K562 (cell line): Measurements from ENCODE around the gene BATF. TPM values are rescaled to one million over a fixed set of nuclear protein-coding genes. Genes with fewer than 3 reads are reported as not detected.

Experiments used
- ATAC-seq: fragments of 200-7000 bp; cut with Tn5 transposase; 3 replicates; pipeline ENCODE4 v1.9.1; 2020; ENCODE audit warnings: moderate library complexity
- BruUV-seq: library from RNA; stranded (reverse); fragments of 400-500 nt; replicated peaks from 2 replicates; lab custom pipeline; 2021; lab: Mats Ljungman, UMichigan
- CTCF ChIA-PET: fragments of 300-600 bp; formaldehyde crosslinking; extraction: SDS; loops from one replicate; lab custom pipeline; 2021; ENCODE audit warnings: low intra/inter-chr PET ratio; lab: Yijun Ruan, JAX
- POLR2A ChIA-PET: fragments of 300-600, 350-650 bp; sonication (Branson Sonifier 250); formaldehyde crosslinking; extraction: SDS; loops from one replicate; lab custom pipeline; 2021; ENCODE audit warnings: antibody characterized with exemption, inconsistent platforms; lab: Yijun Ruan, JAX
- DNase-seq, 4 experiments: peaks; one replicate each; pipeline versions ENCODE4 v3.0.0 to v3.0.0-alpha.2; 2011 to 2018; ENCODE audit warnings: low spot score in 3 of 4, mixed read lengths in 3 of 4; ENCODE audit errors: extremely low read depth in 1 of 4
- FAIRE-seq: peaks from 2 replicates; lab custom pipeline; 2011; peaks lifted over from hg19 to GRCh38; lab: Jason Lieb, UNC
- H2AFZ ChIP-seq: 2 replicates; pipeline ENCODE4 v1.6.0; 2011; ENCODE audit warnings: low read depth, low read length, control low read depth, inconsistent platforms
- H3K27ac ChIP-seq: fragments of 200-600 bp; 3 replicates; pipeline ENCODE4 v1.8.0; 2011; ENCODE audit warnings: low read depth, mild to moderate bottlenecking, control low read depth, inconsistent platforms, low read length, moderate library complexity, mixed read lengths; ENCODE audit errors: extremely low read depth
- H3K27me3 ChIP-seq, 2 experiments: fragments of 300-600 bp in 1 of 2; 2 replicates in 1 of 2; 3 replicates in 1 of 2; pipeline versions ENCODE4 v1.6.0 to v1.8.0; 2011; ENCODE audit warnings: inconsistent platforms in 2 of 2, low read length in 2 of 2, mild to moderate bottlenecking in 1 of 2, mixed read lengths in 1 of 2, moderate library complexity in 1 of 2; ENCODE audit not compliant: control insufficient read depth in 2 of 2, insufficient read depth in 2 of 2
- H3K36me3 ChIP-seq: fragments of 300-600 bp; 3 replicates; pipeline ENCODE4 v1.8.0; 2011; ENCODE audit warnings: mild to moderate bottlenecking, low read length, inconsistent platforms; ENCODE audit not compliant: control insufficient read depth, insufficient read depth
- H3K4me1 ChIP-seq, 2 experiments: fragments of 200-600 bp in 1 of 2; replicated peaks in 1 of 2; 2 replicates in 1 of 2; 3 replicates in 1 of 2; pipeline versions ENCODE4 v1.5.1 to v1.8.0; 2011; ENCODE audit warnings: inconsistent platforms in 2 of 2, low read length in 2 of 2, mild to moderate bottlenecking in 1 of 2, mixed read lengths in 1 of 2, moderate library complexity in 1 of 2; ENCODE audit not compliant: control insufficient read depth in 2 of 2, insufficient read depth in 2 of 2
- H3K4me2 ChIP-seq: 2 replicates; pipeline ENCODE4 v1.6.1; 2011; ENCODE audit warnings: low read length, control low read depth, inconsistent platforms, mixed read lengths; ENCODE audit not compliant: insufficient read depth
- H3K4me3 ChIP-seq: fragments of 200-600 bp; sonication (generic), shearing (Covaris generic); 2 replicates; pipeline ENCODE4 v1.5.1; 2016; ENCODE audit warnings: control low read depth, inconsistent platforms
- H3K79me2 ChIP-seq: fragments of 200-600 bp; 3 replicates; pipeline ENCODE4 v1.8.0; 2011; ENCODE audit warnings: low read length, inconsistent platforms; ENCODE audit not compliant: control insufficient read depth, insufficient read depth
- H3K9ac ChIP-seq, 2 experiments: 2 replicates each; pipeline versions ENCODE4 v1.6.0 to v1.6.1; 2011; ENCODE audit warnings: low read depth in 2 of 2, low read length in 2 of 2, control low read depth in 1 of 2, inconsistent platforms in 1 of 2, mild to moderate bottlenecking in 1 of 2, mixed read lengths in 1 of 2; ENCODE audit not compliant: insufficient read depth in 1 of 2
- H3K9me1 ChIP-seq: one replicate; pipeline ENCODE4 v1.6.0; 2011; ENCODE audit warnings: inconsistent platforms, mild to moderate bottlenecking, low read length, moderate library complexity; ENCODE audit not compliant: control insufficient read depth, insufficient read depth
- H3K9me3 ChIP-seq: replicated peaks from 2 replicates; pipeline ENCODE4 v1.5.1; 2011; ENCODE audit warnings: low read depth, low read length, inconsistent platforms; ENCODE audit not compliant: control insufficient read depth, insufficient read depth
- H4K20me1 ChIP-seq: replicated peaks from 2 replicates; pipeline ENCODE4 v1.6.1; 2011; ENCODE audit warnings: low read length, inconsistent platforms, mixed read lengths; ENCODE audit not compliant: control insufficient read depth, insufficient read depth
- AFF4 ChIP-seq: sonication (generic); formaldehyde crosslinking; IDR thresholded peaks from 2 replicates; pipeline ENCODE4 v1.8.0; 2023; ENCODE audit warnings: mild to moderate bottlenecking, missing genetic modification reagents
- CSDE1 ChIP-seq, 2 experiments: fragments of 450-650 bp; IDR thresholded peaks; 2 replicates each; pipeline ENCODE4 v1.6.1; 2016; ENCODE audit warnings: mild to moderate bottlenecking in 1 of 2
- NONO ChIP-seq, 2 experiments: fragments of 200-400 bp in 1 of 2; fragments of 450-650 bp in 1 of 2; formaldehyde crosslinking in 1 of 2; IDR thresholded peaks; 2 replicates each; pipeline ENCODE4 v1.6.1; 2017; ENCODE audit warnings: low read depth in 2 of 2, mild to moderate bottlenecking in 2 of 2, moderate library complexity in 2 of 2, low read length in 1 of 2
- NUFIP1 ChIP-seq: fragments of 450-650 bp; IDR thresholded peaks from 2 replicates; pipeline ENCODE4 v1.6.1; 2018; ENCODE audit not compliant: partially characterized antibody
- ZC3H8 ChIP-seq: fragments of 450-650 bp; IDR thresholded peaks from 2 replicates; pipeline ENCODE4 v1.6.1; 2017
- ZFP30 ChIP-seq: fragments of 250-450 bp; sonication (Bioruptor Pico); IDR thresholded peaks from 2 replicates; pipeline ENCODE4 v1.8.0; 2022; ENCODE audit warnings: moderate library complexity, mild to moderate bottlenecking, inconsistent platforms, borderline replicate concordance
- ZFPM2 ChIP-seq: fragments of 250-450 bp; sonication (Bioruptor Pico); IDR thresholded peaks from 2 replicates; pipeline ENCODE4 v1.5.1; 2022; ENCODE audit warnings: mild to moderate bottlenecking
- WGBS: fragments of 100-300 bp; shearing (Covaris generic); methylation state at CpG from one replicate; pipeline ENCODE4 v1.1.6; 2016; ENCODE audit warnings: low coverage, mixed read lengths; ENCODE audit not compliant: insufficient coverage; ENCODE audit errors: missing lambda C conversion rate; 5-methylcytosine and 5-hydroxymethylcytosine counted together
- in situ Hi-C: fragments of 300-500 bp; cut with MboI; formaldehyde crosslinking; loops from 4 replicates; pipeline ENCODE4 v1.15.0; 2018; ENCODE audit warnings: inconsistent platforms, mixed read lengths
- intact Hi-C: fragments of 100-400 bp; cut with micrococcal nuclease; formaldehyde crosslinking; loops from 2 replicates; pipeline ENCODE4 v1.14.2; 2022
- polyA plus RNA-seq, 8 experiments: library from polyadenylated mRNA; depleted of rRNA in 4 of 8; stranded (reverse) in 5 of 8; unstranded in 3 of 8; fragments of >200 nt; fragmentation: Nextera tagmentation in 2 of 8; fragmentation: Illumina TruSeq in 1 of 8; extraction: Ambion mirVana in 2 of 8; extraction: Trizol in 1 of 8; gene quantifications; 2 replicates each; pipeline versions ENCODE4 v1.2.1 to v1.2.3, GENCODE V29; 2011 to 2014; ENCODE audit warnings: inconsistent platforms in 1 of 8, missing spikeins in 1 of 8
- total RNA-seq, 7 experiments: library from RNA; depleted of rRNA in 6 of 7; stranded (reverse); fragments of >200 nt in 6 of 7; fragmentation: Illumina TruSeq in 2 of 7; extraction: Trizol in 2 of 7; gene quantifications; 2 replicates each; pipeline versions ENCODE4 v1.2.1 to v1.2.3, GENCODE V29; 2011 to 2021; ENCODE audit warnings: low replicate concordance in 1 of 7
- TF ChIP-seq, protein P1 (sequence below), 2 experiments: IDR thresholded peaks; 2 replicates each; pipeline ENCODE4 v1.6.1; 2012; ENCODE audit warnings: improper control_type of control experiment in 2 of 2, low read depth in 2 of 2, low read length in 2 of 2, borderline replicate concordance in 1 of 2

Gene BATF
- total and polyA plus RNA-seq, 9 of the 15 experiments (the other 6 are each of a cell fraction or from before 2014, with no cell fraction given) = 0.13 to 2.1 (median 0.55) TPM; not detected in 2

DNA sequence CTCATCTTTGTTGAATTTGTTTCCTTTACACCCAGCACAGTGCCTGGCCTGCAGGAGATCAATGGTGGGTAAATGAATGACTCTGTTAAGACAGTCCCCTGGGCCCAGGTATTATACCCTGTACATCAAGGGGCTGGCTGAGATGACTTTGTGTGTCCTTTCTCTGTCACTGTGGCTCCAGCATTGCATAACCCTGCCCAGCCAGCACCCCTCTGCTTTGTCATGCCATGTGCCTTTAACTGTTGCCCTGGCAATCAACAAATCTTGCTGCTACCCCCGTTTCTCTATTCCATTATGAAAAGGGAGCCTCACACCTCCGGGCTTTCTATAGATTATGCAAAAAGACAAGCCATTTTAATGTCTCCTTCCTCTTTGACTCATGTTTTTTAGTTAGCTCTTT is 48.5 kb downstream of the BATF start:
- Histone ChIP-seq H3K79me2 (no peaks in the 10 kb centered on the region), H3K4me3 (no peak overlapping the region), H3K27ac (no peak overlapping the region), H3K9ac (no peak overlapping the region), H2AFZ (no peak overlapping the region), H3K36me3 (no peaks in the 10 kb centered on the region), H3K9me3 (no peaks in the 10 kb centered on the region)
- intact Hi-C loops = no loop called here
- POLR2A ChIA-PET = no interaction called here
- CTCF ChIA-PET = no interaction called here
- no peak for TF ChIP-seq ZC3H8
- TF ChIP-seq NONO (IDR thresholded peaks at IDR 0.05; ENCODE audit: low read depth in 2 of 2, low read length in 1 of 2) = no peak
- TF ChIP-seq, protein P1, sequence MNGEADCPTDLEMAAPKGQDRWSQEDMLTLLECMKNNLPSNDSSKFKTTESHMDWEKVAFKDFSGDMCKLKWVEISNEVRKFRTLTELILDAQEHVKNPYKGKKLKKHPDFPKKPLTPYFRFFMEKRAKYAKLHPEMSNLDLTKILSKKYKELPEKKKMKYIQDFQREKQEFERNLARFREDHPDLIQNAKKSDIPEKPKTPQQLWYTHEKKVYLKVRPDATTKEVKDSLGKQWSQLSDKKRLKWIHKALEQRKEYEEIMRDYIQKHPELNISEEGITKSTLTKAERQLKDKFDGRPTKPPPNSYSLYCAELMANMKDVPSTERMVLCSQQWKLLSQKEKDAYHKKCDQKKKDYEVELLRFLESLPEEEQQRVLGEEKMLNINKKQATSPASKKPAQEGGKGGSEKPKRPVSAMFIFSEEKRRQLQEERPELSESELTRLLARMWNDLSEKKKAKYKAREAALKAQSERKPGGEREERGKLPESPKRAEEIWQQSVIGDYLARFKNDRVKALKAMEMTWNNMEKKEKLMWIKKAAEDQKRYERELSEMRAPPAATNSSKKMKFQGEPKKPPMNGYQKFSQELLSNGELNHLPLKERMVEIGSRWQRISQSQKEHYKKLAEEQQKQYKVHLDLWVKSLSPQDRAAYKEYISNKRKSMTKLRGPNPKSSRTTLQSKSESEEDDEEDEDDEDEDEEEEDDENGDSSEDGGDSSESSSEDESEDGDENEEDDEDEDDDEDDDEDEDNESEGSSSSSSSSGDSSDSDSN (IDR thresholded peaks at IDR 0.05; ENCODE audit: borderline replicate concordance in 1 of 2, low read depth in 2 of 2, low read length in 2 of 2) = no peak
- TF ChIP-seq ZFPM2 (CRISPR knock-in tag) = no peak
- TF ChIP-seq NUFIP1 = no peak
- TF ChIP-seq ZFP30 (CRISPR knock-in tag) = no peak
- no peak for TF ChIP-seq AFF4
- no peak for TF ChIP-seq CSDE1 (IDR thresholded peaks at IDR 0.05)
- TF ChIP-seq, all 486 proteins: peak for 0
- ATAC-seq = no peak
- FAIRE-seq = no peak
- in situ Hi-C loops = loop anchor here (10.0 kb wide), 1 partner anchor 414 kb away; the partner anchor contains the start of genes IFT43 and TGFB3
- Histone ChIP-seq H3K27me3 (peaks cover 15 to 51% of the 10 kb centered on the region in 2 experiments; a peak in 4 of 5 replicates), H3K4me2 (no peak overlapping the region), H3K4me1 (no peaks in the 10 kb centered on the region), H3K9me1 (no peaks in the 10 kb centered on the region), H4K20me1 (no peaks in the 10 kb centered on the region)
- 0% methylated on average over 2 of the region's 2 CpGs for WGBS
- DNase-seq = no peak
- no TSS peak for BruUV-seq
